Stimulated activated naive CD8-positive, alpha-beta T cell treated with anti-CD3 and anti-CD28 coated beads, Interleukin-15, amount 100 ng/mL, for 72 hours (primary cell): Measurements from ENCODE around the gene PCBD2.
"Not testable (repeated sequence)": the region's sequence is repeated elsewhere in the genome, so short reads cannot be mapped to it uniquely, and the experiment has no call there.

Experiments used
- ATAC-seq: fragments of 150-1000 bp; cut with Tn5 transposase; 2 replicates; pipeline ENCODE4 v1.10.0; 2021; ENCODE audit warnings: mild to moderate bottlenecking, moderate library complexity
- DNase-seq, 2 donors: peaks; one replicate each; pipeline ENCODE4 v3.0.0; 2021 to 2022
- H3K27ac Mint-ChIP-seq, 2 donors: one replicate each; pipeline ENCODE4 v1.8.0; 2022; ENCODE audit warnings: mild to moderate bottlenecking in 2 of 2, mixed read lengths in 2 of 2, moderate library complexity in 2 of 2
- H3K27me3 Mint-ChIP-seq: one replicate; pipeline ENCODE4 v1.8.0; 2022; ENCODE audit warnings: mixed read lengths
- H3K4me1 Mint-ChIP-seq: one replicate; pipeline ENCODE4 v1.8.0; 2022; ENCODE audit warnings: mild to moderate bottlenecking, mixed read lengths
- H3K4me3 Mint-ChIP-seq, 2 donors: one replicate each; pipeline ENCODE4 v1.8.0; 2022; ENCODE audit warnings: mild to moderate bottlenecking in 2 of 2, mixed read lengths in 2 of 2, moderate library complexity in 1 of 2
- H3K9me3 Mint-ChIP-seq, 2 donors: one replicate each; pipeline ENCODE4 v1.8.0; 2022; ENCODE audit warnings: mixed read lengths in 2 of 2

The PCBD2 gene

GRCh38 chr5:134967607-134968006, 62.7 kb downstream of the PCBD2 start, which contains the start of gene CATSPER3:
TSS of gene CATSPER3 (plus strand) at chr5:134967907. CDS start at chr5:134967992, 85 bp downstream.
- no peak for ATAC-seq
- Mint-ChIP-seq H3K4me3 (no peak within 1 kb of the TSS), H3K27me3 (no peaks in the 10 kb centered on the region), H3K9me3 (no peaks in the 10 kb centered on the region), H3K27ac (no peak within 1 kb of the TSS), H3K4me1 (peaks cover 27% of the 10 kb centered on the region)
- DNase-seq = no peak

DNA sequence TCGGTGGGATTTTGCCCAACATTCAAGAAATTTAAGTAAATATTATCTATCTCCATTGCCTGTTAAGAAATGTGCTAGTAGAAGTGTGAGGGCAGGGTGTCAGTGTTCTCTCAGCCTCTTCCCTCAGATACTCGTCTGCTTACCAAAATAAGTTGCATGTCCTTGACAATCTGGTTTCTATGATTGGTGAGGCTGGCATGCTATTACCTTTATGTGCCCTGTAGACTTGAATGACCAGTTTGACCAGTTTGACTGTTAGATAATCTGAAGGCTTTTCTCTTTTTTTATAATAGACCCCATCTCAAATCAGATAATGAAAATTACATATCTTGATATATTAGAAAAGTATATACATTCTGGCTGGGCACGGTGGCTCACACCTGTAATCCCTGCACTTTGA, 63.1 kb downstream of the PCBD2 start:
- ATAC-seq = no peak
- peaks cover 27% of the 10 kb centered on the region for H3K4me1 Mint-ChIP-seq
- H3K27ac Mint-ChIP-seq = no peak overlapping the region
- no peak overlapping the region for H3K4me3 Mint-ChIP-seq
- no peak for DNase-seq
- H3K9me3 Mint-ChIP-seq = no peaks in the 10 kb centered on the region
- H3K27me3 Mint-ChIP-seq = no peaks in the 10 kb centered on the region

DNA sequence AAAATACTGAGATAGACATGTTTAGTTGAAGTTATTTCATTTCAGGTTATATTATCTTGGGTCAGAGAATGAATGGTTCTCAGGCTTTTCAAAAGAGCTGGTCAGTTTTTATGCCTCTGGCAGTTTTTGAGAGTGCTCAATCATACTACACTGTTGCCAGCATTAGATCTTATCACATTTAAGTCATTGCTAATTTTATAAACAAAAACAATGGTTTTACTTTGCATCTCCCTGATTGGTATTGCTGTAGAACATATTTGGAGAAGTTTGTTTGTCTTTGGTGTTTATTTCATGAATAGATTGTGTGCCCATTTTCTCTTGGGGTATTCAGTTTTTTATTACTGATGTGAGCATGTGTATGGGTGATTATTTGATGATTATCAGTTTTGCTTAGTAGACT, 64.2 kb downstream of the PCBD2 start:
- Mint-ChIP-seq H3K9me3 (no peaks in the 10 kb centered on the region), H3K4me1 (peaks cover 20% of the 10 kb centered on the region), H3K27me3 (no peaks in the 10 kb centered on the region), H3K4me3 (no peak overlapping the region), H3K27ac (no peak overlapping the region)
- ATAC-seq (no peak), DNase-seq (no peak)

GRCh38 chr5:134975078-134975715, 70.3 kb downstream of the PCBD2 start:
- Mint-ChIP-seq H3K27me3 (no peaks in the 10 kb centered on the region), H3K4me1 (no peaks in the 10 kb centered on the region), H3K9me3 (peaks cover 17 to 20% of the 10 kb centered on the region in 2 donors), H3K27ac (no peak overlapping the region), H3K4me3 (no peak overlapping the region)
- DNase-seq (no peak), ATAC-seq (no peak)

DNA sequence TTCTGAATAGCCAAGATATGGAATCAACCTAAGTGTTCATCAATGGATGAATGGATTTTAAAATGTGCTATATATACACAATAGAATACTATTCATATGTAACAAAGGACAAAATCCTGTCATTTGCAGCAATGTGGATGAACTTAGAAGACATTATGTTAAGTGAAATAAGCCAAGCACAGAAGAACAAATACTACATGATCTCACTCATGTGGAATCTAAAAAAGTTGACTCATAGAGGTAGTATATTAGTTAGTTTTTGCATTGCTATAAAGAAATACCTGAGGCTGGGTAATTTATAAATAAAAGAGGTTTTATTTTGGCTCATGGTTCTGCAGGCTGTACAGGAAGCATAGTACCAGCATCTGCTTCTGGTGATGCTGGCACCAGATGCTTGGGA, 70.9 kb downstream of the PCBD2 start:
- no peak overlapping the region for H3K4me3 Mint-ChIP-seq
- peaks cover 3% of the 10 kb centered on the region for H3K27me3 Mint-ChIP-seq
- H3K27ac Mint-ChIP-seq = no peak overlapping the region
- DNase-seq = no peak
- H3K4me1 Mint-ChIP-seq = no peaks in the 10 kb centered on the region
- no peak for ATAC-seq
- peaks cover 20 to 25% of the 10 kb centered on the region in 2 donors for H3K9me3 Mint-ChIP-seq

GRCh38 chr5:134976841-134977240, 71.9 kb downstream of the PCBD2 start:
- ATAC-seq = no peak
- H3K27ac Mint-ChIP-seq = no peak overlapping the region
- H3K27me3 Mint-ChIP-seq = peaks cover 7% of the 10 kb centered on the region
- DNase-seq = no peak
- peaks cover 30 to 34% of the 10 kb centered on the region in 2 donors for H3K9me3 Mint-ChIP-seq
- H3K4me3 Mint-ChIP-seq = no peak overlapping the region
- H3K4me1 Mint-ChIP-seq = no peaks in the 10 kb centered on the region

DNA sequence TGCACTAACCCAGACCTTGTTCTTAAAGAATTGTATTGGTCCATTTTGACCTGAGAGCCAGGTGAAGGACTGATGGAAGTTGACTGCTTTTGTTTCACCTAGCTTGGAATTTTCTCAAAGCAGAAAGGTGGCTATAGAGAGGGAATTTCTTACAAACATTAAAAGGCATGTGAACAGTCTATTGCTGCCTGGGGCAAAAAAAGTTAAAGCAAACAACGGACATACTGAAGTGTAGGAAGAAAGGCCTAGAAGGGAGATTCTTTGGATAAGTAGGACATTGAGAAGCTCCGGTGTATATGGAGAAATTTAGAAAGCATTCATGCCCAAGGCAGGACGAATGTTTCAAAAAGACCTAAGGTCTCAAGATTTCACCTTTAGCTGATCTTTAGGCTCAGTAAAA, 74.5 kb downstream of the PCBD2 start:
- Mint-ChIP-seq H3K4me1 (no peaks in the 10 kb centered on the region), H3K27me3 (peaks cover 7% of the 10 kb centered on the region), H3K27ac (no peak overlapping the region), H3K9me3 (peaks cover 56 to 60% of the 10 kb centered on the region in 2 donors), H3K4me3 (no peak overlapping the region)
- DNase-seq (no peak), ATAC-seq (no peak)

GRCh38 chr5:134982230-134982629, 77.3 kb downstream of the PCBD2 start:
- no peaks in the 10 kb centered on the region for H3K4me1 Mint-ChIP-seq
- no peak overlapping the region for H3K4me3 Mint-ChIP-seq
- H3K27me3 Mint-ChIP-seq = peaks cover 7% of the 10 kb centered on the region
- peaks cover 51 to 52% of the 10 kb centered on the region in 2 donors for H3K9me3 Mint-ChIP-seq
- no peak for DNase-seq
- ATAC-seq = no peak
- no peak overlapping the region for H3K27ac Mint-ChIP-seq

DNA sequence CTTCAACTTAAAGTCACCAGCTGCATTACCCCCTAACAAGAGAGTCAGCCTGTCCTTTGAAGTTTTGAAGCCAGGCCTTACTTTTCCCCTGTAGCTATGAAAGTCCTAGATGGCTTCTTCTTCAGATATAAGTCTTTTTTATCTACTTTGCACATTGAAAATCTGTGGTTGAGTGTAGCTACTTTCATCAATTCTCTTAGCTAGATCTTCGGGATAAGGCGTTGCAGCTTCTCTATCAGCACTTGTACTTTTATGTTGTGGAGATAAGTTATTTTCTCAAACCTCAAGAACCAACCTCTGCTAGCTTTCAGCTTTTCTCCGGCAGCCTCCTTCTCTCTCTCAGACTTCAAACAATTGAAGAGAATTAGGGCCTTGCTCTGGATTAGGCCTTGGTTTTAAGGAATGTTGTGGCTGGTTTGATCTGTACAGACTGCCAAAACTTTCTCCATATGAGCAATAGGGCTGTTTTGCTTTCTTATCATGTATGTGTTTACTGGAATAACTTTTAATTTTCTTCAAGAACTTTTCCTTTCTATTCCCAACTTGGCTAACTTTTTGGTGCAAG, 84.4 kb downstream of the PCBD2 start:
- no peak overlapping the region for H3K27ac Mint-ChIP-seq
- no peak for DNase-seq
- H3K4me1 Mint-ChIP-seq = no peaks in the 10 kb centered on the region
- no peak overlapping the region for H3K4me3 Mint-ChIP-seq
- no peaks in the 10 kb centered on the region for H3K27me3 Mint-ChIP-seq
- ATAC-seq = no peak
- peaks cover under 1% of the 10 kb centered on the region in 2 donors for H3K9me3 Mint-ChIP-seq

- not testable (repeated sequence) for H3K9me3 Mint-ChIP-seq
Measured at GRCh38 chr5:134990183-134990582, 85.3 kb downstream of the PCBD2 start.

DNA sequence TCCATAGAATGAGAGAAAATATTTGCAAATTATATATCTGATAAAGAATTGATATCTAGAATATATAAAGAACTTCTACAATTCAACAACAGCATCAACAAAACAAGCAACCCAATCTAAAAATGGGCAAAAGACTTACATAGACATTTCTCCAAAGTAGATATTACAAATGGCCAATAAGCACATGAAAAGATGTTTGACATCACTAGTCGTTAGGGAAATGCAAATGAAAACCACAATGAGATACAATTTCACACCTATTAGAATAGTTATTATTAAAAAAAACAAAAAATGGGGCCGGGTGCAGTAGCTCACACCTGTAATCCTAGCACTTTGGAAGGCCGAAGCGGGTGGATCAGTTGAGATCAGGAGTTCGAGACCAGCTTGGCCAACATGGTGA, 87.2 kb downstream of the PCBD2 start:
- Mint-ChIP-seq H3K9me3 (no peaks in the 10 kb centered on the region), H3K27ac (no peak overlapping the region), H3K4me3 (no peak overlapping the region), H3K27me3 (no peaks in the 10 kb centered on the region), H3K4me1 (no peaks in the 10 kb centered on the region)
- ATAC-seq = no peak
- DNase-seq = no peak

More at GRCh38 chr5:134990183-134990582, 85.3 kb downstream of the PCBD2 start:
- H3K27me3 Mint-ChIP-seq, H3K4me3 Mint-ChIP-seq, H3K4me1 Mint-ChIP-seq, DNase-seq, ATAC-seq, H3K27ac Mint-ChIP-seq: not testable (repeated sequence)

GRCh38 chr5:134993161-134993560, 88.2 kb downstream of the PCBD2 start:
- DNase-seq = no peak
- ATAC-seq = no peak
- no peak overlapping the region for H3K4me3 Mint-ChIP-seq
- H3K27ac Mint-ChIP-seq = no peak overlapping the region
- no peaks in the 10 kb centered on the region for H3K4me1 Mint-ChIP-seq
- H3K27me3 Mint-ChIP-seq = no peaks in the 10 kb centered on the region
- H3K9me3 Mint-ChIP-seq = no peaks in the 10 kb centered on the region

- no peaks in the 10 kb centered on the region for H3K27me3 Mint-ChIP-seq
- no peak overlapping the region for H3K27ac Mint-ChIP-seq
- DNase-seq (no peak), ATAC-seq (no peak)
- H3K4me3 Mint-ChIP-seq = no peak overlapping the region
- no peaks in the 10 kb centered on the region for H3K4me1 Mint-ChIP-seq
- H3K9me3 Mint-ChIP-seq = no peaks in the 10 kb centered on the region
Measured at GRCh38 chr5:134994560-134995156, 89.7 kb downstream of the PCBD2 start.

DNA sequence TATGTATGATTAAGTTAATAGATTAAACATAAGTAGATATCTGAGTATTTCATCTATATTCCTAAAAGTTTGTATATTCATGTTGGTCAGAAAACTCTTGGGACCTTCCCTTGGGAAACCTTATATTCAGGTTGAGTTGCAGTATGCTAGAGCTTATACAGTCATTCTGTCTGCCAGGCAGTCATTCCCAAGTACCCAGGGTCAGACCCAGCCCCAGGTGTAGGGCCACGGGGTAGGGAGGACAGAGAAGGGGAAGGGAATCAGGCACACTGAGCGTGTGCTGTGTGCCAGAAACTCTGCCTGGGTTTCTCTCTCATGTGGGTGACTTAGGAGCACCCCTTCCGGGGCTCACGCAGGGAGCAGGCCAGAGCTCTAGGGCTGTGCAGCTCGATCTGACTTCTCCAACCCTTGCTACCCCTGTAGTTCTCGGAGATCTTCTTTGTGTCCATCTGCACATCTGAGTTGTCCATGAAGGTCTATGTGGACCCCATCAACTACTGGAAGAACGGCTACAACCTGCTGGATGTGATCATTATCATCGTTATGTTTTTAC, 91.0 kb downstream of the PCBD2 start:
- H3K27me3 Mint-ChIP-seq = no peaks in the 10 kb centered on the region
- ATAC-seq = no peak
- no peak overlapping the region for H3K27ac Mint-ChIP-seq
- no peaks in the 10 kb centered on the region for H3K9me3 Mint-ChIP-seq
- H3K4me1 Mint-ChIP-seq = no peaks in the 10 kb centered on the region
- no peak for DNase-seq
- H3K4me3 Mint-ChIP-seq = no peak overlapping the region

DNA sequence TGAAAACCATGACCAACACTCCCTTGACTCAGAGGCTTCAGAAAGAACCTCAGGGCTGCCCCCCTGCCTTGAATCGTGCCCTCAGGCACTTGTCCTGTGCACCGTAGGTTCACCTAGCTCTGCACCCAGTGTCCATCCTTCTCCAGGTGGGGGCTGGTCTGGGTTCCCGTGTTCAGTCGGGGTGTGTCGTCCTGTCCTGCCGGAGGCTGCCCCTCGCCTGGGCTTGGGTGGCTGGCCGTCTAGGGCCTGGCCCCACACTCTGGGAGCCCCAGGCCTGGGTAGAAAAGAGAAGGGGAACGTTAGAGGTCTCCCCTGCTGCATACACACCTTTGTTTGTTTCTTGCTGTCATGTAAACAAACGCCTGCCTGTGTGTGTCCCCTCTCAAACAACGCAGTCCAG, 92.1 kb downstream of the PCBD2 start:
- ATAC-seq = no peak
- Mint-ChIP-seq H3K27me3 (no peaks in the 10 kb centered on the region), H3K4me3 (no peak overlapping the region)

GRCh38 chr5:134998068-134998467, 93.1 kb downstream of the PCBD2 start:
- H3K4me1 Mint-ChIP-seq, H3K9me3 Mint-ChIP-seq, H3K27me3 Mint-ChIP-seq, ATAC-seq, H3K4me3 Mint-ChIP-seq, DNase-seq, H3K27ac Mint-ChIP-seq: not testable (repeated sequence)

More for the DNA sequence above, 92.1 kb downstream of the PCBD2 start:
- no peak for DNase-seq
- H3K27ac Mint-ChIP-seq = no peak overlapping the region
- no peaks in the 10 kb centered on the region for H3K9me3 Mint-ChIP-seq
- H3K4me1 Mint-ChIP-seq = no peaks in the 10 kb centered on the region
